HEK293 (cell line): ENCODE measurements around the gene CARD10.

ENCODE experiments used
- CTCF ChIA-PET: fragments of 350-600 bp; formaldehyde crosslinking; extraction: SDS; loops from one replicate; lab custom pipeline; 2021; ENCODE audit warnings: antibody characterized with exemption; lab: Yijun Ruan, JAX
- POLR2A ChIA-PET: fragments of 300-600 bp; formaldehyde crosslinking; extraction: SDS; loops from one replicate; lab custom pipeline; 2020; ENCODE audit warnings: antibody characterized with exemption, inconsistent platforms; lab: Yijun Ruan, JAX
- H3K27ac ChIP-seq: fragments of 200-500 bp; sonication (Bioruptor generic); 2 replicates; pipeline ENCODE4 v1.5.1; 2014; ENCODE audit warnings: low read depth, low read length, control low read depth, inconsistent platforms; ENCODE audit errors: extremely low read depth
- H3K36me3 ChIP-seq, 2 experiments: fragments of 200-500 bp in 1 of 2; sonication (Bioruptor generic) in 1 of 2; 1 replicate in 1 of 2; 2 replicates in 1 of 2; pipeline ENCODE4 v1.5.1; 2014 to 2017; ENCODE audit warnings: inconsistent platforms in 2 of 2, low read length in 2 of 2; ENCODE audit not compliant: control insufficient read depth in 2 of 2, insufficient read depth in 1 of 2
- H3K4me1 ChIP-seq: fragments of 200-500 bp; sonication (Bioruptor generic); 2 replicates; pipeline ENCODE4 v1.5.1; 2014; ENCODE audit warnings: mild to moderate bottlenecking, low read length, inconsistent platforms; ENCODE audit not compliant: control insufficient read depth, insufficient read depth
- H3K4me3 ChIP-seq: 2 replicates; pipeline ENCODE4 v1.5.1; 2011; ENCODE audit warnings: low read depth, mild to moderate bottlenecking, control low read depth, low read length, moderate library complexity
- H3K9me3 ChIP-seq: fragments of 200-500 bp; sonication (Bioruptor generic); 2 replicates; pipeline ENCODE4 v1.5.1; 2014; ENCODE audit warnings: low read depth, low read length, inconsistent platforms; ENCODE audit not compliant: control insufficient read depth, insufficient read depth
- BCL11A ChIP-seq: fragments of 450-650 bp; formaldehyde crosslinking; IDR thresholded peaks from 2 replicates; pipeline ENCODE4 v1.5.1; 2016; ENCODE audit warnings: low read depth, missing biosample characterization, missing genetic modification characterization
- GLIS2 ChIP-seq: fragments of 450-650 bp; formaldehyde crosslinking; IDR thresholded peaks from 2 replicates; pipeline ENCODE4 v1.5.1; 2016; ENCODE audit warnings: missing biosample characterization, missing genetic modification characterization
- SCRT2 ChIP-seq: fragments of 450-650 bp; formaldehyde crosslinking; IDR thresholded peaks from 2 replicates; pipeline ENCODE4 v1.5.1; 2016; ENCODE audit warnings: missing biosample characterization, missing genetic modification characterization
- ZBTB20 ChIP-seq: fragments of 450-650 bp; formaldehyde crosslinking; IDR thresholded peaks from 2 replicates; pipeline ENCODE4 v1.5.1; 2016; ENCODE audit warnings: missing biosample characterization, missing genetic modification characterization
- ZBTB21 ChIP-seq: fragments of 450-650 bp; formaldehyde crosslinking; IDR thresholded peaks from 2 replicates; pipeline ENCODE4 v1.5.1; 2017; ENCODE audit warnings: missing biosample characterization, missing genetic modification characterization
- ZFHX2 ChIP-seq: fragments of 450-650 bp; formaldehyde crosslinking; conservative IDR thresholded peaks from 2 replicates; pipeline ENCODE4 v1.5.1; 2016; ENCODE audit warnings: missing biosample characterization, missing genetic modification characterization
- ZIC2 ChIP-seq: fragments of 450-650 bp; formaldehyde crosslinking; IDR thresholded peaks from 2 replicates; pipeline ENCODE4 v1.5.1; 2016; ENCODE audit warnings: missing biosample characterization, missing genetic modification characterization
- ZNF148 ChIP-seq: fragments of 450-650 bp; formaldehyde crosslinking; IDR thresholded peaks from 2 replicates; pipeline ENCODE4 v1.5.0; 2017; ENCODE audit warnings: missing biosample characterization, missing genetic modification characterization, borderline replicate concordance
- ZNF223 ChIP-seq: fragments of 450-650 bp; formaldehyde crosslinking; IDR thresholded peaks from 2 replicates; pipeline ENCODE4 v1.5.1; 2016; ENCODE audit warnings: missing biosample characterization, missing genetic modification characterization
- ZNF341 ChIP-seq: fragments of 450-650 bp; formaldehyde crosslinking; IDR thresholded peaks from 2 replicates; pipeline ENCODE4; 2016; ENCODE audit warnings: low read depth, missing biosample characterization, missing genetic modification characterization
- ZNF423 ChIP-seq: fragments of 450-650 bp; formaldehyde crosslinking; IDR thresholded peaks from 2 replicates; pipeline ENCODE4 v1.5.1; 2016; ENCODE audit warnings: missing biosample characterization, missing genetic modification characterization
- ZNF488 ChIP-seq: fragments of 450-650 bp; formaldehyde crosslinking; IDR thresholded peaks from 2 replicates; pipeline ENCODE4 v1.5.1; 2016; ENCODE audit warnings: missing biosample characterization, missing genetic modification characterization
- ZNF501 ChIP-seq: fragments of 450-650 bp; formaldehyde crosslinking; IDR thresholded peaks from 2 replicates; pipeline ENCODE4 v1.5.1; 2016; ENCODE audit warnings: missing biosample characterization, missing genetic modification characterization
- ZNF529 ChIP-seq: fragments of 450-650 bp; formaldehyde crosslinking; IDR thresholded peaks from 2 replicates; pipeline ENCODE4 v1.5.1; 2017; ENCODE audit warnings: missing genetic modification characterization, missing biosample characterization; ENCODE audit not compliant: insufficient replicate concordance
- ZNF560 ChIP-seq: fragments of 450-650 bp; formaldehyde crosslinking; IDR thresholded peaks from 2 replicates; pipeline ENCODE4 v1.5.1; 2017; ENCODE audit warnings: missing biosample characterization, missing genetic modification characterization, borderline replicate concordance
- ZNF621 ChIP-seq: fragments of 450-650 bp; formaldehyde crosslinking; IDR thresholded peaks from 2 replicates; pipeline ENCODE4 v1.5.1; 2017; ENCODE audit warnings: missing biosample characterization, missing genetic modification characterization
- ZNF654 ChIP-seq: fragments of 450-650 bp; formaldehyde crosslinking; IDR thresholded peaks from 2 replicates; pipeline ENCODE4 v1.5.1; 2016; ENCODE audit warnings: low read depth, missing biosample characterization, missing genetic modification characterization
- ZNF76 ChIP-seq: fragments of 450-650 bp; formaldehyde crosslinking; IDR thresholded peaks from 2 replicates; pipeline ENCODE4; 2016; ENCODE audit warnings: low read depth, missing biosample characterization, missing genetic modification characterization, borderline replicate concordance
- ZNF777 ChIP-seq: fragments of 450-650 bp; formaldehyde crosslinking; IDR thresholded peaks from 2 replicates; pipeline ENCODE4 v1.5.1; 2017; ENCODE audit warnings: missing biosample characterization, missing genetic modification characterization, borderline replicate concordance
- ZSCAN18 ChIP-seq: fragments of 450-650 bp; formaldehyde crosslinking; IDR thresholded peaks from 2 replicates; pipeline ENCODE4 v1.5.1; 2016; ENCODE audit warnings: missing biosample characterization, missing genetic modification characterization
- TF ChIP-seq, protein P1 (sequence below): fragments of 450-650 bp; formaldehyde crosslinking; IDR thresholded peaks from 2 replicates; pipeline ENCODE4 v1.5.1; 2017; ENCODE audit warnings: missing biosample characterization, missing genetic modification characterization
- TF ChIP-seq, protein P2 (sequence below): IDR thresholded peaks from 2 replicates; pipeline ENCODE4 v1.6.1; 2011; ENCODE audit warnings: mild to moderate bottlenecking, low read depth, low read length, borderline replicate concordance

Gene CARD10

DNA sequence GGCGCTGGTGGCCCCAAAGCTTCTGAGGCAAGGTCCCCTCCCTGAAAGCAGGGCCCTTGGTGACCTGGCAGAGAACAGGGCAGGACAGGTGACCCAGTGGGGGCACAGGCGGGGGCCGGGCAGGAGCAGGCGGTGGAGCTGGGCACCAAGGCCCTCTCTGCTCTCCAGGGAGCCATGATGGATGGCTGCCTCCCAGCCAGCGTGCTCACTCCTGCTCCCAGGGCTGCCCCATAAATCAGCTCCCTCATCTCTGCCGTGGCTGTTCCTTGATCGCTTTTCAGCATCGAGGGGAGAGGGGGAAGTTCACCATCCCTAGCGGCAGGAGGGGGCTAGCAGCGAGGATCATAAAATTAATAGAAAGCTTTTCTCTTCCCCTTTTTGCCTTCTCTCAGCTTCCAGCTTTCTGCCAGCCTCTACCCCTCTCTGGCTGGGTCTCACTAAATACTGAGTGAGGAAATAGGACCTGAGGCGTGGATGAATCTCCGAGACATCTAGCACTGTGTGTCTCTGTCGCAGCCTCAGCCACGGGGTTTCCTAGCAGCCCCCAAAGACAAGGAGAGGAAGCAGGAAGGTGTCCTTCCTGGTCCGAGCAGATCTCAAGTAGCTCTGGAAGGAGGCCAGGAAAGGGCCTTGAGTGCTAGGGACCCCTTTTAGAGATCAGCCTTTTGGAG is 69.7 kb downstream of the CARD10 start:
- CTCF ChIA-PET: interaction anchor here (0.5 to 2.6 kb wide), 5 partner anchors 9 to 189 kb away, joined by 3 to 10 read pairs (median 3); no protein-coding TSS in a partner anchor

More for the DNA sequence above, 69.7 kb downstream of the CARD10 start:
- H3K36me3 ChIP-seq: no peaks in the 10 kb centered on the region
- POLR2A ChIA-PET: interaction anchor here (0.5 kb wide), 1 partner anchor 63 kb away, joined by 3 read pairs; no protein-coding TSS in a partner anchor
- H3K4me1 ChIP-seq: no peaks in the 10 kb centered on the region
- H3K27ac ChIP-seq: no peak overlapping the region
- no peak overlapping the region for H3K4me3 ChIP-seq
- TF ChIP-seq ZNF423 (tag by site-specific recombination) (no peak), ZNF501 (tag by site-specific recombination) (no peak), ZFHX2 (tag by site-specific recombination) (no peak), ZIC2 (peak; percentile 93), ZNF654 (tag by site-specific recombination) (no peak), ZNF223 (tag by site-specific recombination) (no peak), ZNF560 (tag by site-specific recombination) (no peak), SCRT2 (tag by site-specific recombination) (no peak), ZNF621 (no peak), GLIS2 (tag by site-specific recombination) (0 out of 2 replicates have a peak, but pooled peaks have one; percentile 17), ZSCAN18 (tag by site-specific recombination) (no peak), ZBTB20 (no peak), BCL11A (tag by site-specific recombination) (no peak), ZNF488 (no peak), ZNF148 (tag by site-specific recombination) (no peak), ZBTB21 (tag by site-specific recombination) (no peak), ZNF341 (tag by site-specific recombination) (peak; percentile 33; the same call in 1 of the 2 replicates), ZNF777 (tag by site-specific recombination) (no peak), ZNF529 (tag by site-specific recombination) (no peak), ZNF76 (no peak)
- TF ChIP-seq, protein P1, sequence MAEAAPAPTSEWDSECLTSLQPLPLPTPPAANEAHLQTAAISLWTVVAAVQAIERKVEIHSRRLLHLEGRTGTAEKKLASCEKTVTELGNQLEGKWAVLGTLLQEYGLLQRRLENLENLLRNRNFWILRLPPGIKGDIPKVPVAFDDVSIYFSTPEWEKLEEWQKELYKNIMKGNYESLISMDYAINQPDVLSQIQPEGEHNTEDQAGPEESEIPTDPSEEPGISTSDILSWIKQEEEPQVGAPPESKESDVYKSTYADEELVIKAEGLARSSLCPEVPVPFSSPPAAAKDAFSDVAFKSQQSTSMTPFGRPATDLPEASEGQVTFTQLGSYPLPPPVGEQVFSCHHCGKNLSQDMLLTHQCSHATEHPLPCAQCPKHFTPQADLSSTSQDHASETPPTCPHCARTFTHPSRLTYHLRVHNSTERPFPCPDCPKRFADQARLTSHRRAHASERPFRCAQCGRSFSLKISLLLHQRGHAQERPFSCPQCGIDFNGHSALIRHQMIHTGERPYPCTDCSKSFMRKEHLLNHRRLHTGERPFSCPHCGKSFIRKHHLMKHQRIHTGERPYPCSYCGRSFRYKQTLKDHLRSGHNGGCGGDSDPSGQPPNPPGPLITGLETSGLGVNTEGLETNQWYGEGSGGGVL: peak; percentile 30; the same call in 1 of the 2 replicates
- TF ChIP-seq, protein P2, sequence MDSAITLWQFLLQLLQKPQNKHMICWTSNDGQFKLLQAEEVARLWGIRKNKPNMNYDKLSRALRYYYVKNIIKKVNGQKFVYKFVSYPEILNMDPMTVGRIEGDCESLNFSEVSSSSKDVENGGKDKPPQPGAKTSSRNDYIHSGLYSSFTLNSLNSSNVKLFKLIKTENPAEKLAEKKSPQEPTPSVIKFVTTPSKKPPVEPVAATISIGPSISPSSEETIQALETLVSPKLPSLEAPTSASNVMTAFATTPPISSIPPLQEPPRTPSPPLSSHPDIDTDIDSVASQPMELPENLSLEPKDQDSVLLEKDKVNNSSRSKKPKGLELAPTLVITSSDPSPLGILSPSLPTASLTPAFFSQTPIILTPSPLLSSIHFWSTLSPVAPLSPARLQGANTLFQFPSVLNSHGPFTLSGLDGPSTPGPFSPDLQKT: no peak
- no peaks in the 10 kb centered on the region for H3K9me3 ChIP-seq
